C4-2B (cell line): ENCODE data around the gene EPHA2.

Experiments
- ZFX ChIP-seq: fragments of 450-650 bp; IDR thresholded peaks from 2 replicates; pipeline ENCODE4 v1.6.1; 2017
- TF ChIP-seq, protein P1 (sequence below): fragments of 450-650 bp; conservative IDR thresholded peaks from 2 replicates; pipeline ENCODE4 v1.5.1; 2017; ENCODE audit warnings: mild to moderate bottlenecking

DNA sequence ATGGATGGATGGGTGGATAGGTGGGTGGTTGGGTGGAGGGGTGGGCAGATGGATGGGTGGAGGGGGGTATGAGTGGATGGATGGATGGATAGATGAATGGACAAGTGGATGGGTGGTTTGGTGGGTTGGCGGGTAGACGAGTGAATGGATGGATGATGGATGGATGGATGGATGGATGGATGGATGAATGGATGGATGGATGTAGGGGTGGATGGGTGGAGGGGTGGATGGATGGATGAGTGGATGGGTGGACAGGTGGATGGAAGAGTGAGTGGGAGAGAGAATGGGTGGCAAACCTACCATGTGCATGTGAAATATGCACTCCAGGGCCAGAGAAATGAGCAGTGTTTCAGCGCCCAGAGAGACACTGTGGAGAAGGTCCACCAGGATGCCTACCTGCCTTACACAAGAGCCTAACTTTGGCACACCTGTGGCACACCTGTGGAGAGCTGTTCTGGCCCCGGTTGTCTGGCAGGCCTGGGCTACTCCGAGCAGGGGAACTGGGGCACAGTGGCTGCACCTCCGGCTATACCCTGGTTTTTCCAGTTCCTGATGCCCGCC lies 12.8 kb downstream of the EPHA2 start:
- TF ChIP-seq, protein P1, sequence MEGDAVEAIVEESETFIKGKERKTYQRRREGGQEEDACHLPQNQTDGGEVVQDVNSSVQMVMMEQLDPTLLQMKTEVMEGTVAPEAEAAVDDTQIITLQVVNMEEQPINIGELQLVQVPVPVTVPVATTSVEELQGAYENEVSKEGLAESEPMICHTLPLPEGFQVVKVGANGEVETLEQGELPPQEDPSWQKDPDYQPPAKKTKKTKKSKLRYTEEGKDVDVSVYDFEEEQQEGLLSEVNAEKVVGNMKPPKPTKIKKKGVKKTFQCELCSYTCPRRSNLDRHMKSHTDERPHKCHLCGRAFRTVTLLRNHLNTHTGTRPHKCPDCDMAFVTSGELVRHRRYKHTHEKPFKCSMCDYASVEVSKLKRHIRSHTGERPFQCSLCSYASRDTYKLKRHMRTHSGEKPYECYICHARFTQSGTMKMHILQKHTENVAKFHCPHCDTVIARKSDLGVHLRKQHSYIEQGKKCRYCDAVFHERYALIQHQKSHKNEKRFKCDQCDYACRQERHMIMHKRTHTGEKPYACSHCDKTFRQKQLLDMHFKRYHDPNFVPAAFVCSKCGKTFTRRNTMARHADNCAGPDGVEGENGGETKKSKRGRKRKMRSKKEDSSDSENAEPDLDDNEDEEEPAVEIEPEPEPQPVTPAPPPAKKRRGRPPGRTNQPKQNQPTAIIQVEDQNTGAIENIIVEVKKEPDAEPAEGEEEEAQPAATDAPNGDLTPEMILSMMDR = no peak
- no peak for TF ChIP-seq ZFX
